Measurements from ENCODE around the gene CRYBA2. TPM values are rescaled to one million over a fixed set of nuclear protein-coding genes. Genes with fewer than 3 reads are reported as not detected.

Gene CRYBA2
- total and polyA plus RNA-seq, 9 of the 15 experiments (the other 6 are each of a cell fraction or from before 2014, with no cell fraction given), result 0.11 to 1.8 (median 0.62) TPM; not detected in 5

DNA sequence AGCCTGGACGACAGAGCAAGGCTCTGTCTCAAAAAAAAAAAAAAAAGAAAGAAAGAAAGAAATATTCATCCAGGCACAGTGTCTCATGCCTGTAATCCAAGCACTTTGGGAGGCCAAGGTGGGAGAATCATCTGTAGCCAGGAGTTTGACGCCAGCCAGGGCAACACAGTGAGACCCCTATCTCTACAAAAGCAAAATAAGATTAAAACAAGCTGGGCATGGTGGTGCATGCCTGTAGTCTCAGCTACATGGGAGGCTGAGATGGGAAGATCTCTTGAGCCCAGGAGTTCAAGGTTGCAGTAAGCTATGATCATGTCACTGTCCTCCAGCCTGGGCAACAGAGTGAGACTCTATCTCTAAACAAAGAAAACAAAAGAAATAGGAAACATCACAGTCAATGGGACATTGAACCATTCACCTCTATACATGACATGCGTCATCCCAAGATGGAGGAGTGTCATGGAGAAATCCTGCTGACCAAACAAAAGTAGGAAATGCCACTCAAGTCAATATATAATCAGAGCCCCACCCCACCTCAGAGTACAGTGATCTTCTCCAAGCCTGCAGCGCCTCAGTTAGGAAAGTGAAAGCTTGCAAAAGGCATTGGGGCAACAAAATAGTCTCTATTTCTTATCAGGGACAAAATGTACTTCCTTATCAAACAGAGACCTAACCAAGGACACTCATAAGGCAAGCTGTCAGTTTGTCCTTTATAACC is 18.0 kb downstream of the CRYBA2 start (continued):
- no peak for TF ChIP-seq NFYB (IDR thresholded peaks at IDR 0.05; ENCODE audit: extremely low read depth, insufficient read length)
- peak; percentile 61; the same call in 1 of the 2 replicates for TF ChIP-seq C11orf30 (IDR thresholded peaks at IDR 0.05; ENCODE audit: low read depth)
- TF ChIP-seq MAFK (IDR thresholded peaks at IDR 0.05; ENCODE audit: low read length), result peak; percentile 45; the same call in 1 of the 2 replicates
- TF ChIP-seq, protein P1, sequence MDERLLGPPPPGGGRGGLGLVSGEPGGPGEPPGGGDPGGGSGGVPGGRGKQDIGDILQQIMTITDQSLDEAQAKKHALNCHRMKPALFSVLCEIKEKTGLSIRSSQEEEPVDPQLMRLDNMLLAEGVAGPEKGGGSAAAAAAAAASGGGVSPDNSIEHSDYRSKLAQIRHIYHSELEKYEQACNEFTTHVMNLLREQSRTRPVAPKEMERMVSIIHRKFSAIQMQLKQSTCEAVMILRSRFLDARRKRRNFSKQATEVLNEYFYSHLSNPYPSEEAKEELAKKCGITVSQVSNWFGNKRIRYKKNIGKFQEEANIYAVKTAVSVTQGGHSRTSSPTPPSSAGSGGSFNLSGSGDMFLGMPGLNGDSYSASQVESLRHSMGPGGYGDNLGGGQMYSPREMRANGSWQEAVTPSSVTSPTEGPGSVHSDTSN (CRISPR knock-in tag; IDR thresholded peaks at IDR 0.05; ENCODE audit: low read depth), result no peak
- TF ChIP-seq, protein P1 (tag; conservative IDR thresholded peaks at IDR 0.05; ENCODE audit: low read depth), result peak; percentile 79
- TF ChIP-seq, protein P2, sequence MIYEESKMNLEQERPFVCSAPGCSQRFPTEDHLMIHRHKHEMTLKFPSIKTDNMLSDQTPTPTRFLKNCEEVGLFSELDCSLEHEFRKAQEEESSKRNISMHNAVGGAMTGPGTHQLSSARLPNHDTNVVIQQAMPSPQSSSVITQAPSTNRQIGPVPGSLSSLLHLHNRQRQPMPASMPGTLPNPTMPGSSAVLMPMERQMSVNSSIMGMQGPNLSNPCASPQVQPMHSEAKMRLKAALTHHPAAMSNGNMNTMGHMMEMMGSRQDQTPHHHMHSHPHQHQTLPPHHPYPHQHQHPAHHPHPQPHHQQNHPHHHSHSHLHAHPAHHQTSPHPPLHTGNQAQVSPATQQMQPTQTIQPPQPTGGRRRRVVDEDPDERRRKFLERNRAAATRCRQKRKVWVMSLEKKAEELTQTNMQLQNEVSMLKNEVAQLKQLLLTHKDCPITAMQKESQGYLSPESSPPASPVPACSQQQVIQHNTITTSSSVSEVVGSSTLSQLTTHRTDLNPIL (CRISPR knock-in tag; IDR thresholded peaks at IDR 0.05), result no peak
- no peak for TF ChIP-seq ZNF124 (CRISPR knock-in tag; IDR thresholded peaks at IDR 0.05)
- no peak for TF ChIP-seq L3MBTL2 (IDR thresholded peaks at IDR 0.05)
- no peak for TF ChIP-seq CC2D1A (IDR thresholded peaks at IDR 0.05)
- TF ChIP-seq, protein P3, sequence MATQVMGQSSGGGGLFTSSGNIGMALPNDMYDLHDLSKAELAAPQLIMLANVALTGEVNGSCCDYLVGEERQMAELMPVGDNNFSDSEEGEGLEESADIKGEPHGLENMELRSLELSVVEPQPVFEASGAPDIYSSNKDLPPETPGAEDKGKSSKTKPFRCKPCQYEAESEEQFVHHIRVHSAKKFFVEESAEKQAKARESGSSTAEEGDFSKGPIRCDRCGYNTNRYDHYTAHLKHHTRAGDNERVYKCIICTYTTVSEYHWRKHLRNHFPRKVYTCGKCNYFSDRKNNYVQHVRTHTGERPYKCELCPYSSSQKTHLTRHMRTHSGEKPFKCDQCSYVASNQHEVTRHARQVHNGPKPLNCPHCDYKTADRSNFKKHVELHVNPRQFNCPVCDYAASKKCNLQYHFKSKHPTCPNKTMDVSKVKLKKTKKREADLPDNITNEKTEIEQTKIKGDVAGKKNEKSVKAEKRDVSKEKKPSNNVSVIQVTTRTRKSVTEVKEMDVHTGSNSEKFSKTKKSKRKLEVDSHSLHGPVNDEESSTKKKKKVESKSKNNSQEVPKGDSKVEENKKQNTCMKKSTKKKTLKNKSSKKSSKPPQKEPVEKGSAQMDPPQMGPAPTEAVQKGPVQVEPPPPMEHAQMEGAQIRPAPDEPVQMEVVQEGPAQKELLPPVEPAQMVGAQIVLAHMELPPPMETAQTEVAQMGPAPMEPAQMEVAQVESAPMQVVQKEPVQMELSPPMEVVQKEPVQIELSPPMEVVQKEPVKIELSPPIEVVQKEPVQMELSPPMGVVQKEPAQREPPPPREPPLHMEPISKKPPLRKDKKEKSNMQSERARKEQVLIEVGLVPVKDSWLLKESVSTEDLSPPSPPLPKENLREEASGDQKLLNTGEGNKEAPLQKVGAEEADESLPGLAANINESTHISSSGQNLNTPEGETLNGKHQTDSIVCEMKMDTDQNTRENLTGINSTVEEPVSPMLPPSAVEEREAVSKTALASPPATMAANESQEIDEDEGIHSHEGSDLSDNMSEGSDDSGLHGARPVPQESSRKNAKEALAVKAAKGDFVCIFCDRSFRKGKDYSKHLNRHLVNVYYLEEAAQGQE (IDR thresholded peaks at IDR 0.05; ENCODE audit: borderline replicate concordance), result peak; percentile 23; the same call in 1 of the 2 replicates
- TF ChIP-seq, protein P3 (CRISPR knock-in tag; IDR thresholded peaks at IDR 0.05; ENCODE audit: low read depth), result no peak
- TF ChIP-seq RNF2 (IDR thresholded peaks at IDR 0.05), result no peak
- TF ChIP-seq ZNF780A (CRISPR knock-in tag; IDR thresholded peaks at IDR 0.05), result no peak
- no peak for TF ChIP-seq KDM5B (IDR thresholded peaks at IDR 0.05; ENCODE audit: insufficient replicate concordance, low read depth, low read length)
- no peak for TF ChIP-seq SMARCB1 (IDR thresholded peaks at IDR 0.05; ENCODE audit: insufficient read length, low read depth)
- TF ChIP-seq DMBX1 (CRISPR knock-in tag; IDR thresholded peaks at IDR 0.05; ENCODE audit: borderline replicate concordance), result no peak
- TF ChIP-seq ZBED1 (IDR thresholded peaks at IDR 0.05), result no peak

All from K562 (cell line).